ENCODE data around the gene LSP1. TPM values are rescaled to one million over a fixed set of nuclear protein-coding genes. Genes with fewer than 3 reads are reported as not detected.

LSP1 gene
- total RNA-seq, 3 donors from 2014 or later, result 21.4 to 36.0 (median 23.6) TPM

DNA sequence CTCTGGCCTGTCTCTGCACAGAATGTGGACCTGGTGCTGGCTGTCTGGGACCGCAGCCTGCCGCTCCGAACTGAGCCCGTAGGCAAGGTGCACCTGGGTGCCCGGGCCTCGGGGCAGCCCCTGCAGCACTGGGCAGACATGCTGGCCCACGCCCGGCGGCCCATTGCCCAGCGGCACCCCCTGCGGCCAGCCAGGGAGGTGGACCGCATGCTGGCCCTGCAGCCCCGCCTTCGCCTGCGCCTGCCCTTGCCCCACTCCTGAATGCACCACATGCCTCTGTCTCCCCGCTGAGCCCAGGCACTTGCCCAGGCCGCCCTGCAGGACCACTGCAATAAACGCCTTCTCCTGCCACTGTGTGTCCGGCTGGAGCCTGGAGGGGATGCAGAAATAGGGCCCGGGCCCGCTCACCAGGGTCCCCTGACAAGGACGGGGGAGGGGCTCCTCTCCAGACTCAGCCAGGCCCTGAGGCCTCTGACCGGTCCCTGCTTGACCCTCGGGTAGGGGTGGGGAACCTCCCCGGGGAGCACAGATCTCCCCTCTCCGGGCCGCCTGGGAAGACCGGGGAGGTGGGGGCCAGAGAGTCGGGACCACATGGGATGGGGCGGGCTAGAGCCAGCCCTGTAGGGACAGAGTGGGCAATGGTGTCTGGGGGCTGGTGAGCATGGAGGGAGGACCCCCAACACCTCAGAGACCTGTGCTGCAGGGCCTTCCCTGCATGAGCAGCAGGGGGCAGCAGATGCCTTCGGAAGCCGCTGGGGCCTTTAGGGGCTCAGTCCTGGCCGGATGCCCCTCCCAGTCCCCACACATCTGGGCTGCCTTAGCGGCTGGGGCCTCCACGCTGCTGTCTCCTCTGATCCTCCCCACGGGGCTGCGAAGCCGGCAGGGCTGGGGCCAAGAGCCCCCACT is 15.5 kb upstream of the LSP1 start:
- peak in 1 of 2 donors; percentile 57 for DNase-seq (ENCODE audit: low spot score in 2 of 2)
- Histone ChIP-seq H3K9me3 (no peaks in the 10 kb centered on the region), H3K4me1 (peaks cover 0 to 14% of the 10 kb centered on the region in 2 donors), H3K27me3 (no peaks in the 10 kb centered on the region), H3K4me3 (no peak overlapping the region), H3K27ac (peak overlapping the region in 1 of 2 donors; percentile 5), H3K36me3 (no peaks in the 10 kb centered on the region)
- TF ChIP-seq POLR2AphosphoS5 (IDR thresholded peaks at IDR 0.05) (no peak), CTCF (IDR thresholded peaks at IDR 0.05) (peak; percentile 71 to 81 (median 76))
- intact Hi-C loops (cut with DNase I; ENCODE audit: low total_unique reads), result loop anchor here (10.0 kb wide), 1 partner anchor 317 kb away; no protein-coding TSS in a partner anchor

DNA sequence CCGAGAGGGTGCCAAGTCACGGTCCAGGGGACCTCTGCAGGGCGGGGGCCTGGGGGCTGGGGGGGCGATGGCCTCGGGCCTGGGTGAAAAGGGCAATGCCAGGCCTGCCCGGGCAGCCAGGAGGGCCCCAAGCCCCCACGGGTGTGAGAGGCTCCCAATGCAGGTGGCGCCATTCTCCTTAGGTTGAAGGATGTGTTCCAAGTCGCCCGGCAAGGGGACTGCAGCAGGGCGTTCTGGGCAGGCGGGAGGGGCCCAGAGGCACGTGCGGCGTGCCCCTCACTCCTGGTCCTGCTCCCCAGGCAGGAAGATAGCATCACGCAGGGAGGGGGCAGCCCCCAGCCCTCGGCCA is 14.8 kb upstream of the LSP1 start:
- DNase-seq (ENCODE audit: low spot score in 2 of 2), result no peak
- H3K9me3 ChIP-seq, result no peaks in the 10 kb centered on the region
- H3K4me1 ChIP-seq, result peaks cover 0 to 12% of the 10 kb centered on the region in 2 donors
- intact Hi-C loops (cut with DNase I; ENCODE audit: low total_unique reads), result loop anchor here (10.0 kb wide), 1 partner anchor 317 kb away; no protein-coding TSS in a partner anchor
- H3K4me3 ChIP-seq, result no peak overlapping the region
- no peaks in the 10 kb centered on the region for H3K27me3 ChIP-seq
- peak overlapping the region in 1 of 2 donors; percentile 5 for H3K27ac ChIP-seq
- TF ChIP-seq CTCF (IDR thresholded peaks at IDR 0.05) (peak in 1 of 3 donors; percentile 7), POLR2A (IDR thresholded peaks at IDR 0.05) (no peak)
- H3K36me3 ChIP-seq, result no peaks in the 10 kb centered on the region

DNA sequence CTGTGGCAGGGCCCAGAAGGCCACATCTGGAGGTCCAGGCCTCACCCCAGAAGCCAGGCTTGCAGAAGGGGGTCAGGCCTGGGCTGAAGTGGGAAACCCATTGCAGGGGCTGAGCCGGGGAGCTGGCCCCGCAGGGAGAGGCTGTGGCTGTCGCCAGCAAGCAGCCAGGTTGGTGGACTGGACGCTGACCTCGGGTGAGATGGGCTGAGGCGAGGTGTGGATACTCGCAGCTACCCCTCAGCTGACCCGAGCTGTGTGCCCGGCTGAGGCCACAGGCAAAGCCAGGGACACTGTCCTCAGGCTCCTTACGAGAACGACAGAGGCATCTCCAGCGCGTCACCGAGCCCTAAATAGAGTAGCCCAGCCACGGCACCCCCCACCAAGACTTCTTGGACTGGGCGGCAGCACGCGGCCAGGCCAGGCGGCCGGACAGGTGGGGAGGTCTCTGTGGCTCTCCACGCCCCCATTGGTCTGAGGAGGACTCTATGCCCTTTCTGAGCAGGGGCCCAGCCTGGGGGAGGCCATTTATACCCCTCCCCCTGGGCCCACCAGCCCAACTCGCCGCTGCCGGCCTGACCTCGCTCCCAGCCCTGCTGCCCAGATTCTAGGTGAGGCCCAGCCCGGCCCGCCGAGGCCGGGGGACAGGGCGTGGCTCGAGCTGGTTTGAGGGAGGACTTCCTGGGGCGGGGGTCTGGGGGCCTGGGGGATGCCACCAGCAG is 14.3 kb upstream of the LSP1 start, which contains the start of gene TNNI2:
Gene TNNI2, plus strand, starts transcription at position 556 of the 719 bp plus-strand sequence. CDS start 716 bp downstream, outside the sequence.
- Histone ChIP-seq H3K4me1 (peaks cover 0 to 7% of the 10 kb centered on the region in 2 donors), H3K4me3 (no peak within 1 kb of the TSS), H3K27me3 (no peaks in the 10 kb centered on the region), H3K36me3 (no peaks in the 10 kb centered on the region), H3K27ac (peak within 1 kb of the TSS in 1 of 2 donors; percentile 5), H3K9me3 (no peaks in the 10 kb centered on the region)
- intact Hi-C loops (cut with DNase I; ENCODE audit: low total_unique reads), result loop anchor here (1.0 to 10.0 kb wide), 2 partner anchors 22 to 316 kb away; no protein-coding TSS in a partner anchor
- TF ChIP-seq CTCF (IDR thresholded peaks at IDR 0.05) (no peak), POLR2AphosphoS5 (IDR thresholded peaks at IDR 0.05) (no peak), POLR2A (IDR thresholded peaks at IDR 0.05) (no peak)
- no peak for DNase-seq (ENCODE audit: low spot score in 2 of 2)

- Histone ChIP-seq H3K27me3 (no peaks in the 10 kb centered on the region), H3K27ac (no peak overlapping the region), H3K9me3 (no peaks in the 10 kb centered on the region), H3K4me3 (no peak overlapping the region), H3K4me1 (peaks cover 0 to 4% of the 10 kb centered on the region in 2 donors), H3K36me3 (no peaks in the 10 kb centered on the region)
- TF ChIP-seq CTCF (IDR thresholded peaks at IDR 0.05), result no peak
- TF ChIP-seq POLR2A (IDR thresholded peaks at IDR 0.05), result no peak
- no peak for TF ChIP-seq POLR2AphosphoS5 (IDR thresholded peaks at IDR 0.05)
- DNase-seq (ENCODE audit: low spot score in 2 of 2), result no peak
- intact Hi-C loops (cut with DNase I; ENCODE audit: low total_unique reads), result loop anchor here (1.0 to 10.0 kb wide), 2 partner anchors 21 to 315 kb away; no protein-coding TSS in a partner anchor
These were observed 13.5 kb upstream of the LSP1 start for GRCh38 chr11:1839204-1839923.
